ENCODE data around the gene SGCD.

DNA sequence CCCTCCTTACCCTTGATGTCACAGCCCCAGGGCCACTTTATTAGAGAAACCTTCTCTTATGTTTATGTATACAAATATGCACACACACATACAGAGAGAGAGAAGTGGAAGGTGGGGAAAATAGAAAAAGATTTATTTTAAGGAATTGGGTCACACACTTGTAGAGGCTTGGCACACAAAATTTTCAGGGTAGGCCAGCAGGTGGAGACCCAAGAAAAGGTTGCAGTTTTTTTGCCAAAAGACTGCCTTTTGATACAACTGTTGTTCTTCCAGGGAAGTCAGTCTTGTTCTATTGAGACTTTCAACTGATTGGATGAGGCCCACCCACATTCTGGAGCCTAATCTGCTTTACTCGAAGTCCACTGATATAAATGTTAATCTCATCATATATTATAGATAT, 392.0 kb downstream of the SGCD start:
- TF ChIP-seq, protein P1, sequence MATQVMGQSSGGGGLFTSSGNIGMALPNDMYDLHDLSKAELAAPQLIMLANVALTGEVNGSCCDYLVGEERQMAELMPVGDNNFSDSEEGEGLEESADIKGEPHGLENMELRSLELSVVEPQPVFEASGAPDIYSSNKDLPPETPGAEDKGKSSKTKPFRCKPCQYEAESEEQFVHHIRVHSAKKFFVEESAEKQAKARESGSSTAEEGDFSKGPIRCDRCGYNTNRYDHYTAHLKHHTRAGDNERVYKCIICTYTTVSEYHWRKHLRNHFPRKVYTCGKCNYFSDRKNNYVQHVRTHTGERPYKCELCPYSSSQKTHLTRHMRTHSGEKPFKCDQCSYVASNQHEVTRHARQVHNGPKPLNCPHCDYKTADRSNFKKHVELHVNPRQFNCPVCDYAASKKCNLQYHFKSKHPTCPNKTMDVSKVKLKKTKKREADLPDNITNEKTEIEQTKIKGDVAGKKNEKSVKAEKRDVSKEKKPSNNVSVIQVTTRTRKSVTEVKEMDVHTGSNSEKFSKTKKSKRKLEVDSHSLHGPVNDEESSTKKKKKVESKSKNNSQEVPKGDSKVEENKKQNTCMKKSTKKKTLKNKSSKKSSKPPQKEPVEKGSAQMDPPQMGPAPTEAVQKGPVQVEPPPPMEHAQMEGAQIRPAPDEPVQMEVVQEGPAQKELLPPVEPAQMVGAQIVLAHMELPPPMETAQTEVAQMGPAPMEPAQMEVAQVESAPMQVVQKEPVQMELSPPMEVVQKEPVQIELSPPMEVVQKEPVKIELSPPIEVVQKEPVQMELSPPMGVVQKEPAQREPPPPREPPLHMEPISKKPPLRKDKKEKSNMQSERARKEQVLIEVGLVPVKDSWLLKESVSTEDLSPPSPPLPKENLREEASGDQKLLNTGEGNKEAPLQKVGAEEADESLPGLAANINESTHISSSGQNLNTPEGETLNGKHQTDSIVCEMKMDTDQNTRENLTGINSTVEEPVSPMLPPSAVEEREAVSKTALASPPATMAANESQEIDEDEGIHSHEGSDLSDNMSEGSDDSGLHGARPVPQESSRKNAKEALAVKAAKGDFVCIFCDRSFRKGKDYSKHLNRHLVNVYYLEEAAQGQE (IDR thresholded peaks at IDR 0.05; ENCODE audit: insufficient replicate concordance, low read depth), result no peak
- TF ChIP-seq, protein P2, sequence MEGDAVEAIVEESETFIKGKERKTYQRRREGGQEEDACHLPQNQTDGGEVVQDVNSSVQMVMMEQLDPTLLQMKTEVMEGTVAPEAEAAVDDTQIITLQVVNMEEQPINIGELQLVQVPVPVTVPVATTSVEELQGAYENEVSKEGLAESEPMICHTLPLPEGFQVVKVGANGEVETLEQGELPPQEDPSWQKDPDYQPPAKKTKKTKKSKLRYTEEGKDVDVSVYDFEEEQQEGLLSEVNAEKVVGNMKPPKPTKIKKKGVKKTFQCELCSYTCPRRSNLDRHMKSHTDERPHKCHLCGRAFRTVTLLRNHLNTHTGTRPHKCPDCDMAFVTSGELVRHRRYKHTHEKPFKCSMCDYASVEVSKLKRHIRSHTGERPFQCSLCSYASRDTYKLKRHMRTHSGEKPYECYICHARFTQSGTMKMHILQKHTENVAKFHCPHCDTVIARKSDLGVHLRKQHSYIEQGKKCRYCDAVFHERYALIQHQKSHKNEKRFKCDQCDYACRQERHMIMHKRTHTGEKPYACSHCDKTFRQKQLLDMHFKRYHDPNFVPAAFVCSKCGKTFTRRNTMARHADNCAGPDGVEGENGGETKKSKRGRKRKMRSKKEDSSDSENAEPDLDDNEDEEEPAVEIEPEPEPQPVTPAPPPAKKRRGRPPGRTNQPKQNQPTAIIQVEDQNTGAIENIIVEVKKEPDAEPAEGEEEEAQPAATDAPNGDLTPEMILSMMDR (IDR thresholded peaks at IDR 0.05; ENCODE audit: insufficient read depth, low read length), result no peak
- TF ChIP-seq POLR2AphosphoS5 (IDR thresholded peaks at IDR 0.05; ENCODE audit: low read depth) (no peak), GABPA (IDR thresholded peaks at IDR 0.05; ENCODE audit: low read depth) (no peak), SPI1 (IDR thresholded peaks at IDR 0.05; ENCODE audit: borderline replicate concordance, low read depth) (no peak)
